CD4-positive, alpha-beta T cell treated with Interleukin-10 for 1 hour (primary cell): Measurements from ENCODE around the gene THRB.
"Not testable (repeated sequence)": the region's sequence is repeated elsewhere in the genome, so short reads cannot be mapped to it uniquely, and the experiment has no call there.

ENCODE experiments used
- DNase-seq: peaks from one replicate; pipeline ENCODE4 v3.0.0-alpha.2; 2020

Gene THRB

GRCh38 chr3:24440760-24441464 is 53.7 kb downstream of the THRB start:
- no peak for DNase-seq

GRCh38 chr3:24439021-24439420 is 55.6 kb downstream of the THRB start:
- no peak for DNase-seq

DNA sequence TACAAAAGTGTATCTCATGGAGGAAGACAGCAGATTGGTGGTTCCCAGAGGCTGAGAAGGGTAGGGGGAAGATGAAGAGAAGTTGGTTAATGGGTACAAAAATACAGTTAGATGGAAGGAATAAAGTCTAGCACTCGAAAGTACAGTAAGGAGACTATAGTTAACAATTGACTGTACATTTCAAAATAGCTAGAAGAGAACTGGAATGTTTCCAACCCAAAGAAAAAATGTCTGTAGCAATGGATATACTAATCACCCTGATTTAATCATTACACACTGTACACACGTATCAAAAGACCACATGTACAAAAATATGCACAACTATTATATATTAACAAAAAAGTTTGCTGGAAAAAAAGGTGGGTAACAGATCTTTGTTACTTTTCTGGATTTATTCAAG is 57.3 kb downstream of the THRB start:
- DNase-seq, result no peak

DNA sequence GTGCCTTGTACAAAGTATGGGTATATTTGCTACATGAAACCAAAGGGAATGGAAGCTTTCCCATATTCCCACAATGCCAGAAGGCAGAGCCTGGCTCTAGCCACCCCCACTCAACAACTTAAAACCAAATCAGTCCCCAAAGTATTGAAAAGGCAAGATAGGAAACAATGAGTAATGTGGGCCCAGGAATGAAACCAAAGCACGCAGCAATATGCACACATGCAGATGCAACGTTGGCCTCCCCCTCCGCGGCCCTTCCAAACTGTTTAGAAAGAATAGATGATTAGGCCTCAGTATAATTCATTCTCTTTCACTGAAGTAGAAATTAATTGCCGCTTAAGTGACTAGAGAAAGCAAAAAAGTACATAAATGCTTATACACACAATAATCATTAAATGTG is 59.1 kb downstream of the THRB start:
- DNase-seq, result no peak

DNA sequence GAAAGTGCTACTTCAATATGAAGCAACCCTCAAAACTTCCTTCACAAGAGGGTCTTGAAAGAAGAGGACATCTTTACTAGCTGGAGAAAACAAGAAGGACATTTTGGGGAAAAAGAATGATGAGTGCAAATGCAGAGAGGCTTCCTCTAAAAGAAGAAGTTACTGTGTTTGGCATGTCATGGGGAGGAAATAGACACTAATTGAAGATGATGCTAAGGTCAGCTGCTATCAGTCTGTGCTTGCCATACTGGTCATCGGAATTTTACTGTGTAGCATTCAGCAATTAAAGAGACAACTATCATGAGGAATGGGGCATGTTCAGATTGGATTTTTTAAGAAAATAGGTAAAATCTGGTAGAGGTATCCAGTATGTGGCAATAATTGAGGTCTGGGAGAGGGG is 60.0 kb downstream of the THRB start:
- no peak for DNase-seq

DNA sequence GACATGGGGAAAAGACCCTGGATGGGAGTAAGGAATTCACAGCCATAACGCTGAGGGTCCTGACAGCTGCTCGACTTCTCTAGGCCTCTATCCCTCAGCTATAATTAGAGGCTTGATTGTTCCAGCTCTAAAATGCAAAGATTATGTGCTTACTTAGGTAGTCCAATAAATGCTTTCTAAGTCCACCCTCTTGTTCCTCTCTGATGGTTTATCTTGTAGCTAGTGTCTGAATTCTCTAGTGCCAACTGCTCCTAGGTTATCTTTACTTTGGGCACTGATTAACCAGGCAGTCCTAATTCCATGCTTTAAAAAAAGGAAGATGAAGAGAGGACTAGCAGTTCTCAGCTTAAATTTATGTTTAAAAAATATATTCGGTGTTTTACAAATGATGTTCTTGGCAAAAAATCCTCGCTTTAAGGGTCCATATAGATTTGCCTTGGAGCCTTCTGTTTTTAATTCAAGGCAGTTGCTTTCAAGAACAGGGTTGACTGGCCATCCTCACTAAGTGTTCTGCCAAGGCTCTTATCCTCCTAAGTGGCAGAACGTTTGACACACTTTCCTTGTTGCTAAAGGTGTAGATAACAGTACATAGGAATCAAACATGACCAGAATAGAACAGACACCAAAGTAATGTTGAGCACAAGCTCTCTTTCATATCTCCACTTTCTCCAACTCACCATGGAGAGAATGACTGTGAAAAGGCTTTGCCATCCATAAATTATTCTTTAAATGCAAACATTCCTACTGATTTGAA is 60.6 kb downstream of the THRB start:
- DNase-seq, result no peak

DNA sequence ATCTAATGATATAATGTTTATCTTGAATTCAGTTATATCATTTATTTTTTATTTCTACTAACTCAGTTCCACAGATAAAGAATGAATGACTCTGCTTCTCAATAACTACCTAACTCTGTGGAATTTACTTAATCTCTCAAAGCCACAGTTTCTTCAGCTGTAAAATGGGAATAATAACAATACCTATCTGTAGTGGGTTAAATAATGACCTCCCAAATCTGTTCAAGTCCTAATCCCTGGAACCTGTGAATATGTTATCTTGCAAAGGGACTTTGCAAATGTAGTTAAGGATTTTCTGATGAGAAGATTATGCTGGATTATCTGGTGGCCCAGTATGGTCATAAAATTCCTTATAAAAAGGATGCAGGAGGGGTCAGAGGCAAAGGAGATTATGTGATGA is 61.7 kb downstream of the THRB start:
- no peak for DNase-seq

- no peak for DNase-seq
These were observed 66.2 kb downstream of the THRB start for GRCh38 chr3:24428481-24428880.

GRCh38 chr3:24426896-24427295 is 67.8 kb downstream of the THRB start:
- no peak for DNase-seq

GRCh38 chr3:24420829-24421228 is 73.8 kb downstream of the THRB start:
- DNase-seq, result not testable (repeated sequence)

DNA sequence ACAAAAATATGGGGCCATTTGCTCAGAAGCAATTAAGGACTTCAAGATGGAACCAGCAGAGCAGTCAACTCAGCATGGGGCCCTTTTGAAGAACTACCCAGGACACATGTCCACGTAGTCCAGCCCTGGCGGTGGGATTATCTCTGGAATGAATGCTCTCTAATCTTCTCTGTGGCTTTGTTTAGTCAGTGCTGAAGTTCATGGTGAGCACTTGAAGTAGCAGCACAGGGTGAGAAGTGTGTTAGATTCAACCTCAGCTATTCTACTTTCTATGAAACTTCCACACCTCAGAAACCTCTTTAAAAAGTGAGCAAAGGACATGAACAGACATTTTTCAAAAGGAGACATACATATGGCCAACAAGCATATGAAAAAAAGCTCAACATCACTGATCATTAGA is 74.4 kb downstream of the THRB start:
- no peak for DNase-seq

DNA sequence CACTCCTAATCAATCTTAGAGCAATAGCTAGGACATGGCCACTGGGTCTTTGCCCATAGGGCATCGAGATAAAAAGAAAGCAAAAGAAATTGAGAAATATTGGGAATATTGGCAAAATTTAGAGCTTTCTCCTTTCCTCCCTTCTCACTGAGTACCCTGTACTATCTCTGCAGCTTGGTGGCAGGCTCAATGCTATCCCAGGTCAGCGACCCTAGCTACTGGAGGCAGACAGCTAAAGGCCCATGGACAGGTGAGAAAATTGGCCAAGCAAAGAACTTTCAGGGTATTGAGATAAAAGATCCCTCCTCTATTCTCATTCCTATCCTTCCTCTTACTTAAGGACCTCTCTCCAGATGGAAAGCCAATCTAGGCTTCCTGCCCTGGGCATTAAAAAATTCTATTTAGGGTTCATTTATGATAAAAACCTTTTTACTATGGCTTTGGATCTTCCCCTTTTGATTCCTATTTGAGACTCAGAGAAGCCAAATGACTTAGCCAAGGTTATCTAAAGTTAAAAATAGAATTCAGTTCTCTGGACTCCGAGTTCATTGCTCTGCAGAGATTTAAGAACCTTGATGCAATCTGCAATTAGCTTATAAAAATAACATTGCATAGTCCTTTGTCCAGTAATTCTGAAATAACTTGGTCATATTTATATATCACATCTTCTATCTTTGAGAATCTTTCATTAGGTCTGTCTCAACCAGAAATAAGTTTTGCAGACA is 75.4 kb downstream of the THRB start:
- no peak for DNase-seq

DNA sequence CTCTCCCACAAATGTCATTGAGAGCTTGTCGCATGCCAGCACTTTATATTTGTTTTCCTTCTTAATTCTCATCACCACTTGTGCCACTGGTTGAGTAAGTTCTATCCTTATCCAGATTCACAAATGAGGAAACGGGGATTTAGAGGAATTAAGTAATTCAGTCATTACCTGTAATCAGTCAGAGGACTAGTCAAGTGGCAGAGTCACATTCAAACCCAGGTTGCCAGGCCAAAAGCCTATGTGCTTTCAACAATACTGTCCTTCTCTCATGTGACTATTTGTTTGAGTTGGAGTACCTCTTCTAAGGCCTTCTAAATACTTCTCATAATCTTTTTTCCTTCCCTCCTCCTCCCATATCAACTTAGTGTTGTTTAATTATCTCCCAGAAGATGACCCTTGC is 76.9 kb downstream of the THRB start:
- DNase-seq, result no peak

DNA sequence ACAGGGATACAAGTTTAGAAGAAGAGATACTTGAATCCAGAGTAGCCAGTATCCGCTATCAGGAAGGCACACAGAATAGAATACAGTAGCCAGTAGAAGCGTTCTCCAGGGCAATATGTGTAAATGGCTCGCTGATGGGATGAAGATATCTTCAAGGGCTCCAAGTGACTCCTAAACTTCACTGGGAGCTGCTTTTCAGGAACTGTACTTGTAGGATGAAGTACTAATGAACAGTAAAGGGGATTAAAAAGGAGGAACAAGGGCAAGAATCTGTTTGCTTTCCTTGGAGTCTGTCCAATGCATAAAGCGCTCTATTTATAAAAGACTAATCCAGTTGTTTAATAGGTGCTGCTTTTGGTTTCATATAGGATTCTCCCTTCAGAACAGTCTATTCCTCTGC is 78.4 kb downstream of the THRB start:
- no peak for DNase-seq

GRCh38 chr3:24415824-24416223 is 78.8 kb downstream of the THRB start:
- DNase-seq, result no peak

GRCh38 chr3:24413662-24414061 is 81.0 kb downstream of the THRB start:
- DNase-seq, result not testable (repeated sequence)

DNA sequence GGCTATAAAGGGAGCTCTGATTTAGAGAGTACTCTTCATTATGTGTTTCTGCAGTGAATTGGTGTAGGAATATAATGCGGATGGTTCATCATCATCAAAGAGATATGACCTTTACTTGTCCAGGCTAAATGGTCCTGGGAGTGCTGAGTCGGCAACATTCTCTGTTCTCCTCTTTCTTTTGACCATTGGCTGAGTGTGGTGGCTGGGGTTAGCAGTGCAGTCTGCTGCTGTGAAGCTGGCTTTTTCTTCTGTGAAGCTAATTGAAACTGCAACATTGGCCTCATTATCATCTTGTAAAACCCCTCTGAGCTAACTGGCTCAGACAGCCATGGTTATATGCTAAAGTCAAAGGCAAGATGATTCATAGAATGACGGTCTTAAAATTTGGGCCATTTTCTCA is 83.8 kb downstream of the THRB start:
- no peak for DNase-seq

DNA sequence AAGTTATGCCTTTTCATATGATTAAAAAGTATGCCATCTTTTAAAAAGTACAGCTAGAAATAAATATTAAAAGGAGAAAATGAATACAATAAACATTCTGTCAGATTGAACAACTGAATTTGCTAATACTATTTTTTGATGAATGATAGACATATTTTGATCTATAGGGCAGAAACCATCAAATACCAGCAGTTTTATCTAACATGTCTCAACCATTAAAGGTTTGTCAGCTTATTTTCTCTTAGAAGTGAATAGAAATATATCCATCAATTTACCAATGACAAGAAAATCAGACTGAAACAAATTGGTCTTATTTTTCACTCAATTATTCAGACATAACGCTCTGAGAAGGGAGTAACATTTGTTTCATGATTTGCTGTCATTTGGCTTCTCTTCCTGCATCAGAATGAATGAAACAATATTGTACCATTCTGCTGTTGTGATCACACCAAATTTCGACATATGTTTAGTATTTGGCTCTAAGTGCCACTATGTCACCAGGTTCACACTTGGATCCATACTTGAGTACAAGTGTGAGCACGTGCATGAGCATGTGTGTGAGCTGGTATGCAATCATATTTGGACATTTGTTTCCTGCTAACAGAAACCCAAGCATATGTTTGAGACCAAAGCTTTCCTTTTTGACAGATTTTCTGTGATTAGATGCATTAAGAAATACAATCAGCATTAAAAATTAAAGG is 86.5 kb downstream of the THRB start:
- DNase-seq, result no peak

- DNase-seq, result no peak
These were observed 87.8 kb downstream of the THRB start for GRCh38 chr3:24406900-24407299.

- DNase-seq, result no peak
These were observed 89.6 kb downstream of the THRB start for GRCh38 chr3:24405057-24405456.

DNA sequence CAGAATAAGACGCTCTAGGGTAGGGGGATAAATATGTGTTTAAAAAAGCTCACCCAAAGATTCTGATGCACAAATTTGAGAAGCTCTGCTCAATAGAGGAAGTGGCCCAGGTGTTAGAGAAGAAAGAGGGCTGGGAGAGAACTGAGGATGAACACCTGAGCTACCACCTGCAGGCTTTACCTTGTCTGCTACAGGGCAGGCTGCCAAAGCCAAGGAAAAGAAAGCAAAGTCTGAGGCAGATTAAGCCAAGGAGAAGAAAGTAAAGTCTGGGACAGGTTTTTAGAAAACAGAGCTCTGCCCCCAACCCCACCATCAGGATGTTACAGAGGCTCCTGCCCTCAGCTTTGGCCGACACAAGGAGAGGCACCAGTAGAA is 92.9 kb downstream of the THRB start:
- no peak for DNase-seq

DNA sequence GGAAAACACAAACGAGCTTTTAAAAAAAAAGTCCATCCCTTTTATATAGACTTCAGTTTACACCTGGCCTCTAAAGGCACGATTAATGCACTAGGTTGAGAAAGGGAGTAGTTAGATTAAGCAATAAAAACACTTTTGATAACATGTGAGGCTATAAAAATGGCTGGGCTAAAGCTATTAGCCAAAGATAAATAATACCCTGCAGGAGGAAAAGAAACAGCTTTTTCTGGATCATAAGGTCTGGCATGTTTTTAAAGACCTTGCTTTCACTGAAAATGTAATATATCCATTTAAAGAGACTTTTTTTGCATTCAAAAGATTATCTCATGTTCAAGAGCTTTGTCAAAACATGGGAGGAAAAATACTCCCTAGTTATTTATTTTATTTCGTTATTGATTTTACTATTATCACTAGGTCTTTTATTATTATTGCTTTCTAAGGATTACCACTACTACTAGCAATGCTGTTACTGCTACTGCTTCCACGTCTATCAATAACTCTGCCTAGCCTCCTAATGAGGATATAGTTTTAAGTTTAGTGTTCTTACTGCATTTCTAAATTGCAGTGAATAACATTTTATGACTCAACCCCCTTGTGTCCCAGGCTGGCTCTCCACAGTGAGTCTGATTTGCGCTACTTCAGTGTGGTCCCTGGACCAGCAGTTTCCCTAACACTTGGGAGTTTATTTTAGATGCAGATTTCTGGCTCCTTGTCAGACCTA is 93.4 kb downstream of the THRB start:
- DNase-seq, result no peak

DNA sequence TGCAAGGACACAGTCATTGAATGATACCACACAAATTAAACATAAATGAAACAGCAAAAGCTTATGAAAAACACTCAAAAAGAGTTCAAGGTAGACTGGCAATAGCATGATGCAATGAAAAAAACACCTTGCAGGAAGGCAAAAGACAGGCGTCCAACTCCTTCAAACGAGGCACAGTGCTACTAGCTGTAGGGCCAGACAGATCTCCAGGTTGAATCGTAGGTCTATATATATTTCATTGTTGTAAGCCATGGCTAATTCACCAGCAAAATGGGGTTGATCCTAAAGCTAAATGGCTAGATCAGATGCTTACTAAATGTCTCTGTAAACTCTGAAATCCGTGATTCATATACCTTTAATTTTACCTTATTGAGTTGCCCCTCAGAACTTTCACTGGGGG is 94.2 kb downstream of the THRB start:
- DNase-seq, result no peak
